OCI-LY7 (cell line): Measurements from ENCODE around the gene WNT8A.

Experiments
- EZH2phosphoT487 ChIP-seq: fragments of 200-600 bp; sonication (generic); IDR thresholded peaks from 2 replicates; pipeline ENCODE4 v1.6.1; 2018; ENCODE audit warnings: low read depth, borderline replicate concordance, mild to moderate bottlenecking, mixed run types, antibody characterized with exemption, low read length, moderate library complexity, mixed read lengths
- TF ChIP-seq, protein P1 (sequence below): fragments of 200-600 bp; sonication (generic); conservative IDR thresholded peaks from 2 replicates; pipeline ENCODE4 v1.5.1; 2014; ENCODE audit warnings: mild to moderate bottlenecking, antibody characterized with exemption, low read length, moderate library complexity, mixed read lengths

- TF ChIP-seq, protein P1, sequence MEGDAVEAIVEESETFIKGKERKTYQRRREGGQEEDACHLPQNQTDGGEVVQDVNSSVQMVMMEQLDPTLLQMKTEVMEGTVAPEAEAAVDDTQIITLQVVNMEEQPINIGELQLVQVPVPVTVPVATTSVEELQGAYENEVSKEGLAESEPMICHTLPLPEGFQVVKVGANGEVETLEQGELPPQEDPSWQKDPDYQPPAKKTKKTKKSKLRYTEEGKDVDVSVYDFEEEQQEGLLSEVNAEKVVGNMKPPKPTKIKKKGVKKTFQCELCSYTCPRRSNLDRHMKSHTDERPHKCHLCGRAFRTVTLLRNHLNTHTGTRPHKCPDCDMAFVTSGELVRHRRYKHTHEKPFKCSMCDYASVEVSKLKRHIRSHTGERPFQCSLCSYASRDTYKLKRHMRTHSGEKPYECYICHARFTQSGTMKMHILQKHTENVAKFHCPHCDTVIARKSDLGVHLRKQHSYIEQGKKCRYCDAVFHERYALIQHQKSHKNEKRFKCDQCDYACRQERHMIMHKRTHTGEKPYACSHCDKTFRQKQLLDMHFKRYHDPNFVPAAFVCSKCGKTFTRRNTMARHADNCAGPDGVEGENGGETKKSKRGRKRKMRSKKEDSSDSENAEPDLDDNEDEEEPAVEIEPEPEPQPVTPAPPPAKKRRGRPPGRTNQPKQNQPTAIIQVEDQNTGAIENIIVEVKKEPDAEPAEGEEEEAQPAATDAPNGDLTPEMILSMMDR: peak; percentile 99
- TF ChIP-seq EZH2phosphoT487: no peak
Measured at GRCh38 chr5:138035605-138036537, 48.0 kb upstream of the WNT8A start.
